Thyroid gland (tissue), 4 donors: ENCODE results near the gene CCR7. TPM values are rescaled to one million over a fixed set of nuclear protein-coding genes. Genes with fewer than 3 reads are reported as not detected.

Experiments used
- DNase-seq, 2 donors: peaks; one replicate each; pipeline ENCODE4 v3.0.0-alpha.2; 2019
- H3K27ac ChIP-seq, 3 donors: fragments of 200-600 bp; sonication (generic); 1 replicate in 2 of 3; 2 replicates in 1 of 3; pipeline ENCODE4 v1.5.1; 2016 to 2019; ENCODE audit warnings: mild to moderate bottlenecking in 1 of 3, moderate library complexity in 1 of 3
- H3K27me3 ChIP-seq: fragments of 200-600 bp; sonication (generic); one replicate; pipeline ENCODE4 v1.5.1; 2019
- H3K36me3 ChIP-seq, 2 donors: fragments of 200-600 bp; sonication (generic); one replicate each; pipeline ENCODE4 v1.5.1; 2016 to 2019
- H3K4me1 ChIP-seq, 2 donors: fragments of 200-600 bp; sonication (generic); one replicate each; pipeline ENCODE4 v1.5.1; 2017 to 2019
- H3K4me3 ChIP-seq, 3 donors: fragments of 200-600 bp; sonication (generic); replicated peaks in 1 of 3; 1 replicate in 2 of 3; 2 replicates in 1 of 3; pipeline ENCODE4 v1.5.1; 2016; ENCODE audit warnings: mild to moderate bottlenecking in 1 of 3
- H3K9me3 ChIP-seq: fragments of 200-600 bp; sonication (generic); one replicate; pipeline ENCODE4 v1.5.1; 2017
- POLR2A ChIP-seq, 2 donors: fragments of 450-650 bp; IDR thresholded peaks; one replicate each; pipeline ENCODE4 v1.6.1; 2017; ENCODE audit warnings: antibody characterized with exemption in 2 of 2, mild to moderate bottlenecking in 2 of 2, moderate library complexity in 1 of 2
- WGBS, 2 donors: methylation state at CpG; one replicate each; pipeline ENCODE4 v1.1.5; 2017; 5-methylcytosine and 5-hydroxymethylcytosine counted together
- intact Hi-C: fragments of 100-400 bp; cut with DNase I; formaldehyde crosslinking; loops from one replicate; pipeline ENCODE4 v1.15.1; 2023
- total RNA-seq, 4 donors: library from RNA; depleted of rRNA; stranded (reverse); fragments of >200 nt; gene quantifications; one replicate each; pipeline ENCODE4 v1.2.3, GENCODE V29; 2016
- TF ChIP-seq, protein P1 (sequence below), 6 experiments: fragments of 200-600 bp in 3 of 6; fragments of 450-650 bp in 3 of 6; sonication (generic) in 3 of 6; IDR thresholded peaks; one replicate each; pipeline ENCODE4 v1.5.1; 2016 to 2019; ENCODE audit warnings: antibody characterized with exemption in 6 of 6, mild to moderate bottlenecking in 2 of 6, inconsistent platforms in 1 of 6, moderate library complexity in 1 of 6

Gene CCR7
- total RNA-seq, 4 donors from 2014 or later: 0.27 to 1.6 (median 0.93) TPM; not detected in 1

DNA sequence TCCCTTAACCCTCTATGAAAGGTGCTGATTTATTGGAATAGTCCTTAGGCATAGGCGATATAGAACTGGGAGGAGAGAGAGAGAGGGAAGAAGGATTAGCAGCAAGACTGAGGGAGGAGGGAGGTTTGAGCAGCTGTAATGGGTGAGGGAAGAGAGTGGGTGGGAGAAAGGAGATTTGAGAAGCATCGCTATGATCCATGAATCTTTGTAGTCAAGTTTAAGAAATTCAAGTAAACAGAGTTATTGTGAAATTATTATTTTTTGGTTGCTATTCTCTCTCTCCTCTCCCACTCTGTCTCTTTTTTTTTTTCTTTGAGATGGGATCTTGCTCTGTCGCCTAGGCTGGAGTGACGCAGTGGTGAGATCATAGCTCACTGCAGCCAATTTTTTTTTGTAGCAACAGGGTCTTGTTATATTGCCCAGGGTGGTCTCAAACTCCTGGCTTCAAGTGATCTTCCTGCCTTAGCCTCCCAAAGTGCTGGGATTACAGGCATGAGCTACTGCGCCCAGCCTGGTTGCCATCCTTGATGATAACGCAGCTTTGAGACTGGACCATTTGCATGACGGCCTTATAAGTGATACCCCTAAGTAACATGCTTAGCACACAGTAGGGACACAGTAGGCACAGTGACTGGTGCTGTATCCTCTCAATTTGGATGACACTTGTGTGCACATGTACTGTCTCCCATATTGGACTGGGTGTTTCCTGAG is 42.9 kb downstream of the CCR7 start:
- Histone ChIP-seq H3K27me3 (no peaks in the 10 kb centered on the region), H3K4me1 (peaks cover 3 to 18% of the 10 kb centered on the region in 2 donors), H3K36me3 (no peaks in the 10 kb centered on the region), H3K9me3 (no peaks in the 10 kb centered on the region), H3K27ac (peak overlapping the region in 2 of 3 donors; percentile 61 to 77), H3K4me3 (no peak overlapping the region)
- 90 to 93% methylated on average over 7 of the region's 7 CpGs for WGBS, 2 donors
- DNase-seq: peak in 1 of 2 donors; percentile 0
- intact Hi-C loops: no loop called here
- no peak for TF ChIP-seq POLR2A (IDR thresholded peaks at IDR 0.05)
- TF ChIP-seq, protein P1, sequence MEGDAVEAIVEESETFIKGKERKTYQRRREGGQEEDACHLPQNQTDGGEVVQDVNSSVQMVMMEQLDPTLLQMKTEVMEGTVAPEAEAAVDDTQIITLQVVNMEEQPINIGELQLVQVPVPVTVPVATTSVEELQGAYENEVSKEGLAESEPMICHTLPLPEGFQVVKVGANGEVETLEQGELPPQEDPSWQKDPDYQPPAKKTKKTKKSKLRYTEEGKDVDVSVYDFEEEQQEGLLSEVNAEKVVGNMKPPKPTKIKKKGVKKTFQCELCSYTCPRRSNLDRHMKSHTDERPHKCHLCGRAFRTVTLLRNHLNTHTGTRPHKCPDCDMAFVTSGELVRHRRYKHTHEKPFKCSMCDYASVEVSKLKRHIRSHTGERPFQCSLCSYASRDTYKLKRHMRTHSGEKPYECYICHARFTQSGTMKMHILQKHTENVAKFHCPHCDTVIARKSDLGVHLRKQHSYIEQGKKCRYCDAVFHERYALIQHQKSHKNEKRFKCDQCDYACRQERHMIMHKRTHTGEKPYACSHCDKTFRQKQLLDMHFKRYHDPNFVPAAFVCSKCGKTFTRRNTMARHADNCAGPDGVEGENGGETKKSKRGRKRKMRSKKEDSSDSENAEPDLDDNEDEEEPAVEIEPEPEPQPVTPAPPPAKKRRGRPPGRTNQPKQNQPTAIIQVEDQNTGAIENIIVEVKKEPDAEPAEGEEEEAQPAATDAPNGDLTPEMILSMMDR (IDR thresholded peaks at IDR 0.05): no peak

DNA sequence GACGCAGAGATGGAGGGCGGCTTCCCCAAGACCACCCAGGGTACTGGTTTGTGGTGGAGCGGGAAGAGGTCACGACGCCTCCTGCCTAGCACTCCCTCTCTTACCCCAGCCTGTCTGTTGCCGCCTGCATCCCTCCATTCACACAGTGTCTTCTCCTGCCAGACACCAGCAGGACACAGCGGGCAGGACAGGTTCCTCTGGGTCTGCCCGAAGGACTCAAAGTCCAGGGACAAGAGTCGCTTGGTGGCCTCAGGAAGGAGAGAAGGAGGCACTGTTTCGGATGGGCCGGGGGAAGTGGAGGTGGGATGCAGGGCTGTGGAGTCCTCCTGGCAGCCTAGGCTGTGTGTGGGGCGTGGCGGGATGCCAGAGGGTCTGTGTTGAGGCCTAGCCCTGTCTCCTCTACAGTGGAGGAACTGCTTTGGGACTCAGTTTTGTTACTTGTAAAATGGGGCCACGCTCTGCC is 44.2 kb downstream of the CCR7 start:
- peaks cover 3 to 24% of the 10 kb centered on the region in 2 donors for H3K4me1 ChIP-seq
- no peak for TF ChIP-seq POLR2A (IDR thresholded peaks at IDR 0.05)
- TF ChIP-seq, protein P1 (IDR thresholded peaks at IDR 0.05): no peak
- no peaks in the 10 kb centered on the region for H3K27me3 ChIP-seq
- H3K27ac ChIP-seq: peak overlapping the region in 1 of 3 donors; percentile 0
- DNase-seq: no peak
- no peak overlapping the region for H3K4me3 ChIP-seq
- intact Hi-C loops: no loop called here
- WGBS, 2 donors: 90 to 91% methylated on average over 14 of the region's 14 CpGs
- no peaks in the 10 kb centered on the region for H3K36me3 ChIP-seq
- H3K9me3 ChIP-seq: no peaks in the 10 kb centered on the region

DNA sequence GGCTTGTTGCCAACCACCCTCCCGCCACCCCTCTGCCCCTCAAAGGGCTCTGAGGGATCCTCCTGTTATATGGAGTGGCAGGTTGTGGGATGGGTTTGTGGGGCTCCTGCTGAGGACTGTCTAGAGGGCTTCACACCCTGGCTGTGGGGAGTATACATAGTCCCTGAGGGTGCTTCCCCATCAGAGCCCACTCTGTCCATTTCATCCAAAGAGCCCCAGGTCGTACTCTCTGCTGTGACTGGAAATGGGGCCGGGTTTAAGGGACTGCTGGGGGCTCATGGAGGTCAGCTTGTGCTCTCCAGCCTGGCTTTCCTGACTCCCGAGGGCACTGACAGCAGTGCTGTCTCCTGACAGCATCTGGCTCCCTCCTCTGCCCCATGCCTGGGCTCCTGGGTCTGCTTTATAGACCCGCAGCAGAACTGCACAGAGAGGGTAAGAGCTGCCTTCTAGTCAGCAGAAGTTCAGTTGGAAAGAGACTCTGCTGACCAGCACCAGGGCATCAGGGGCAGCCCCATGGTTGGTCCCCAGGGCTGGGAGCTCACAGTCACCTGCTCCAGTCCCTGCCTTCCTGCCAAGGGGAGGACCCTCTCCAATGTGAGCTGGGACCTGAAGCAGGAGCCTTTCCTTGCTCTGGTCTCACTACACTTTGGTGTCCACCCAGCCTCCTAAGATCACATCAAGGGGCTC is 46.0 kb downstream of the CCR7 start:
- H3K27me3 ChIP-seq: no peaks in the 10 kb centered on the region
- no peak overlapping the region for H3K4me3 ChIP-seq
- no peaks in the 10 kb centered on the region for H3K36me3 ChIP-seq
- H3K9me3 ChIP-seq: no peaks in the 10 kb centered on the region
- no peak for TF ChIP-seq POLR2A (IDR thresholded peaks at IDR 0.05)
- TF ChIP-seq, protein P1 (IDR thresholded peaks at IDR 0.05): no peak
- peak in 1 of 2 donors; percentile 1 for DNase-seq
- peaks cover 3 to 24% of the 10 kb centered on the region in 2 donors for H3K4me1 ChIP-seq
- peak overlapping the region in 1 of 3 donors; percentile 52 for H3K27ac ChIP-seq
- intact Hi-C loops: no loop called here
- WGBS, 2 donors: 89 to 95% methylated on average over 4 of the region's 5 CpGs

DNA sequence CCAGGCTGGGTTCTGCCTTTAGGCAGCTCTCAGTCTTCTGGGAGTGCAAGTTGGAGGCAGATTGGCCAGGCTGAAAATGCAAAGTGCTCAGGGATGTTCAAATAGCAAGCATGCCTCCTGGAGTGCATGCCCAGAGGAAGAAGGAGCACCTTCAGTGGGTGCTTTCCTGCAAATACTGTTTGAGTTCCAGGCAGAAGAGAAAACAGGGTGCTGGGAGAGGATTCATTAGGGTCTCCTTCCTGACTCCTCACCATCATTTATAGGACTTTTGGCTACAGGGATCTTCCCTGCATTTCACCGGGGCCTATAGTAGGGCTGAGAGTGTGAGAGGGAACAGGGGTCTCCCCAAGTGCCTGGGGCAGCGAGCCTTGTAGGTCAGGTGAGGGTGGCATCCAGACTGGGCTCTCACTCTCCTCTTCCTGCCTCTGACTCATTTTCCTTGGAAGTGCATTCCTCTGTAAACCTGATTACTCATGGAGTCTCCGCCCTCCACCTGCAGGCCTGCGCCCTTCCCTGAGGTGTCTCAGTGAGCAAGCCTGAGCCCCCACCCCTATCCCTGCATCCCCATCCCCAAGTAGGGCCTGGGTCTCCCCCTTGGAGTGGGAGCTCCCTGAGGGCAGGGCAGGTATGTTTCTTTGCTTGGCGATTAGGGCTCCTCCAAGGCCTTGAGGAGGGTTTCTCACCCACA is 46.7 kb downstream of the CCR7 start:
- Histone ChIP-seq H3K9me3 (no peaks in the 10 kb centered on the region), H3K27ac (peak overlapping the region in 1 of 3 donors; percentile 52), H3K36me3 (no peaks in the 10 kb centered on the region), H3K4me1 (peaks cover 3 to 24% of the 10 kb centered on the region in 2 donors), H3K4me3 (no peak overlapping the region), H3K27me3 (no peaks in the 10 kb centered on the region)
- no peak for TF ChIP-seq POLR2A (IDR thresholded peaks at IDR 0.05)
- TF ChIP-seq, protein P1 (IDR thresholded peaks at IDR 0.05): no peak
- intact Hi-C loops: no loop called here
- 74 to 89% methylated on average over 5 of the region's 5 CpGs for WGBS, 2 donors
- DNase-seq: peak in 1 of 2 donors; percentile 7
